Measurements from ENCODE around the gene NCBP2L.

Gene NCBP2L

GRCh38 chrX:107769581-107770317 is 7.8 kb upstream of the NCBP2L start:
- H3K27me3 ChIP-seq (ENCODE audit: low read length) = no peaks in the 10 kb centered on the region
- no peak overlapping the region for H3K9ac ChIP-seq (ENCODE audit: low read length)
- H3K4me2 ChIP-seq (ENCODE audit: low read depth, low read length, poor library complexity, severe bottlenecking) = no peak overlapping the region
- no peak for TF ChIP-seq EZH2phosphoT487 (conservative IDR thresholded peaks at IDR 0.05; ENCODE audit: low read length)
- no peak for TF ChIP-seq CTCF (IDR thresholded peaks at IDR 0.05; ENCODE audit: insufficient read depth, low read length, poor library complexity, severe bottlenecking)
- H3K4me3 ChIP-seq (ENCODE audit: insufficient read depth, low read length, poor library complexity, severe bottlenecking) = no peak overlapping the region
- no peaks in the 10 kb centered on the region for H3K9me3 ChIP-seq (ENCODE audit: insufficient read depth, low read length)
- no peaks in the 10 kb centered on the region for H4K20me1 ChIP-seq (ENCODE audit: low read depth, low read length)
- H2AFZ ChIP-seq (ENCODE audit: low read depth, low read length, severe bottlenecking) = no peak overlapping the region
- no peaks in the 10 kb centered on the region for H3K79me2 ChIP-seq (ENCODE audit: insufficient read depth, low read length)
- H3K27ac ChIP-seq (ENCODE audit: low read depth, low read length) = no peak overlapping the region
- H3F3A ChIP-seq (ENCODE audit: insufficient read depth) = no peaks in the 10 kb centered on the region
- H3K36me3 ChIP-seq (ENCODE audit: low read length) = no peaks in the 10 kb centered on the region
- no peaks in the 10 kb centered on the region for H3K9me2 ChIP-seq (replicated peaks; ENCODE audit: insufficient read depth, low read length)

- Histone ChIP-seq H3K4me2 (ENCODE audit: low read depth, low read length, poor library complexity, severe bottlenecking) (no peak overlapping the region), H3K27me3 (ENCODE audit: low read length) (no peaks in the 10 kb centered on the region), H3K9ac (ENCODE audit: low read length) (no peak overlapping the region), H3K9me3 (ENCODE audit: insufficient read depth, low read length) (no peaks in the 10 kb centered on the region), H2AFZ (ENCODE audit: low read depth, low read length, severe bottlenecking) (no peak overlapping the region), H3K9me2 (replicated peaks; ENCODE audit: insufficient read depth, low read length) (no peaks in the 10 kb centered on the region), H3K4me3 (ENCODE audit: insufficient read depth, low read length, poor library complexity, severe bottlenecking) (no peak overlapping the region), H3F3A (ENCODE audit: insufficient read depth) (no peaks in the 10 kb centered on the region), H3K36me3 (ENCODE audit: low read length) (no peaks in the 10 kb centered on the region), H3K79me2 (ENCODE audit: insufficient read depth, low read length) (no peaks in the 10 kb centered on the region), H3K27ac (ENCODE audit: low read depth, low read length) (no peak overlapping the region), H4K20me1 (ENCODE audit: low read depth, low read length) (no peaks in the 10 kb centered on the region)
- no peak for TF ChIP-seq CTCF (IDR thresholded peaks at IDR 0.05; ENCODE audit: insufficient read depth, low read length, poor library complexity, severe bottlenecking)
- TF ChIP-seq EZH2phosphoT487 (conservative IDR thresholded peaks at IDR 0.05; ENCODE audit: low read length) = no peak
These were observed 4.3 kb upstream of the NCBP2L start for GRCh38 chrX:107773206-107773605.

GRCh38 chrX:107773906-107774435 is 3.6 kb upstream of the NCBP2L start:
- no peaks in the 10 kb centered on the region for H3K79me2 ChIP-seq (ENCODE audit: insufficient read depth, low read length)
- H3F3A ChIP-seq (ENCODE audit: insufficient read depth) = no peaks in the 10 kb centered on the region
- no peaks in the 10 kb centered on the region for H3K27me3 ChIP-seq (ENCODE audit: low read length)
- H3K27ac ChIP-seq (ENCODE audit: low read depth, low read length) = no peak overlapping the region
- no peaks in the 10 kb centered on the region for H3K9me2 ChIP-seq (replicated peaks; ENCODE audit: insufficient read depth, low read length)
- no peak overlapping the region for H3K9ac ChIP-seq (ENCODE audit: low read length)
- H3K4me3 ChIP-seq (ENCODE audit: insufficient read depth, low read length, poor library complexity, severe bottlenecking) = no peak overlapping the region
- H4K20me1 ChIP-seq (ENCODE audit: low read depth, low read length) = no peaks in the 10 kb centered on the region
- H2AFZ ChIP-seq (ENCODE audit: low read depth, low read length, severe bottlenecking) = no peak overlapping the region
- no peak overlapping the region for H3K4me2 ChIP-seq (ENCODE audit: low read depth, low read length, poor library complexity, severe bottlenecking)
- no peaks in the 10 kb centered on the region for H3K36me3 ChIP-seq (ENCODE audit: low read length)
- no peak for TF ChIP-seq CTCF (IDR thresholded peaks at IDR 0.05; ENCODE audit: insufficient read depth, low read length, poor library complexity, severe bottlenecking)
- no peak for TF ChIP-seq EZH2phosphoT487 (conservative IDR thresholded peaks at IDR 0.05; ENCODE audit: low read length)
- no peaks in the 10 kb centered on the region for H3K9me3 ChIP-seq (ENCODE audit: insufficient read depth, low read length)
